ENCODE results near the gene RNF217. TPM values are rescaled to one million over a fixed set of nuclear protein-coding genes. Genes with fewer than 3 reads are reported as not detected.

RNF217 gene
- total RNA-seq, 1 donor from 2014 or later, result 8.7 TPM

GRCh38 chr6:125004198-125004597, 42.0 kb downstream of the RNF217 start:
- no peak for DNase-seq (ENCODE audit: low read depth, low spot score)
- Mint-ChIP-seq H3K9me3 (peaks cover 2% of the 10 kb centered on the region), H3K27ac (ENCODE audit: unreplicated experiment) (no peak overlapping the region), H3K4me1 (peaks cover 20% of the 10 kb centered on the region), H3K36me3 (ENCODE audit: low read depth) (peaks cover 3% of the 10 kb centered on the region), H3K4me3 (no peak overlapping the region), H3K27me3 (ENCODE audit: low read depth) (no peaks in the 10 kb centered on the region)
- TF ChIP-seq CTCF (conservative IDR thresholded peaks at IDR 0.05), result no peak

GRCh38 chr6:125004797-125005595, 42.8 kb downstream of the RNF217 start:
- Mint-ChIP-seq H3K4me1 (peaks cover 26% of the 10 kb centered on the region), H3K27ac (ENCODE audit: unreplicated experiment) (no peak overlapping the region), H3K27me3 (ENCODE audit: low read depth) (no peaks in the 10 kb centered on the region), H3K36me3 (ENCODE audit: low read depth) (peaks cover 3% of the 10 kb centered on the region), H3K4me3 (no peak overlapping the region), H3K9me3 (peaks cover 2% of the 10 kb centered on the region)
- DNase-seq (ENCODE audit: low read depth, low spot score), result no peak
- TF ChIP-seq CTCF (conservative IDR thresholded peaks at IDR 0.05), result no peak

- H3K27ac Mint-ChIP-seq (ENCODE audit: unreplicated experiment), result no peak overlapping the region
- no peak for DNase-seq (ENCODE audit: low read depth, low spot score)
- no peaks in the 10 kb centered on the region for H3K27me3 Mint-ChIP-seq (ENCODE audit: low read depth)
- TF ChIP-seq CTCF (conservative IDR thresholded peaks at IDR 0.05), result no peak
- H3K36me3 Mint-ChIP-seq (ENCODE audit: low read depth), result peaks cover 3% of the 10 kb centered on the region
- H3K4me3 Mint-ChIP-seq, result no peak overlapping the region
- H3K9me3 Mint-ChIP-seq, result peaks cover 2% of the 10 kb centered on the region
- H3K4me1 Mint-ChIP-seq, result peaks cover 8% of the 10 kb centered on the region
These were observed 46.0 kb downstream of the RNF217 start for GRCh38 chr6:125008261-125008703.

GRCh38 chr6:125008957-125009356, 46.7 kb downstream of the RNF217 start:
- DNase-seq (ENCODE audit: low read depth, low spot score), result no peak
- no peak overlapping the region for H3K27ac Mint-ChIP-seq (ENCODE audit: unreplicated experiment)
- TF ChIP-seq CTCF (conservative IDR thresholded peaks at IDR 0.05), result no peak
- peaks cover 2% of the 10 kb centered on the region for H3K9me3 Mint-ChIP-seq
- no peaks in the 10 kb centered on the region for H3K27me3 Mint-ChIP-seq (ENCODE audit: low read depth)
- H3K36me3 Mint-ChIP-seq (ENCODE audit: low read depth), result peaks cover 3% of the 10 kb centered on the region
- H3K4me1 Mint-ChIP-seq, result peaks cover 8% of the 10 kb centered on the region
- no peak overlapping the region for H3K4me3 Mint-ChIP-seq

GRCh38 chr6:125009578-125009977, 47.3 kb downstream of the RNF217 start:
- Mint-ChIP-seq H3K9me3 (peaks cover 2% of the 10 kb centered on the region), H3K4me1 (peaks cover 8% of the 10 kb centered on the region), H3K36me3 (ENCODE audit: low read depth) (peaks cover 3% of the 10 kb centered on the region), H3K27me3 (ENCODE audit: low read depth) (no peaks in the 10 kb centered on the region), H3K27ac (ENCODE audit: unreplicated experiment) (no peak overlapping the region), H3K4me3 (no peak overlapping the region)
- no peak for DNase-seq (ENCODE audit: low read depth, low spot score)
- no peak for TF ChIP-seq CTCF (conservative IDR thresholded peaks at IDR 0.05)
